Neutrophil (primary cell): ENCODE results near the gene NBAS.
"Not testable (repeated sequence)": the region's sequence is repeated elsewhere in the genome, so short reads cannot be mapped to it uniquely, and the experiment has no call there.

Experiments
- H3K27ac ChIP-seq: fragments of 200-600 bp; sonication (generic); 2 replicates; pipeline ENCODE4 v1.5.1; 2016; ENCODE audit warnings: mild to moderate bottlenecking, moderate library complexity
- H3K27me3 ChIP-seq: fragments of 200-600 bp; sonication (generic); 2 replicates; pipeline ENCODE4 v1.6.0; 2016; ENCODE audit warnings: mild to moderate bottlenecking
- H3K36me3 ChIP-seq: fragments of 200-600 bp; sonication (generic); 2 replicates; pipeline ENCODE4 v1.5.1; 2017
- H3K4me1 ChIP-seq, 2 experiments: fragments of 200-600 bp in 1 of 2; sonication (generic) in 1 of 2; 1 replicate in 1 of 2; 2 replicates in 1 of 2; pipeline versions ENCODE4 v1.5.1 to v1.6.1; 2013 to 2016; ENCODE audit warnings: low read depth in 1 of 2, low read length in 1 of 2, mild to moderate bottlenecking in 1 of 2, moderate library complexity in 1 of 2; ENCODE audit not compliant: control insufficient read depth in 1 of 2, insufficient read depth in 1 of 2
- H3K4me3 ChIP-seq, 2 experiments: fragments of 200-600 bp in 1 of 2; sonication (generic) in 1 of 2; 1 replicate in 1 of 2; 2 replicates in 1 of 2; pipeline ENCODE4 v1.5.1; 2013 to 2016; ENCODE audit warnings: low read depth in 1 of 2, low read length in 1 of 2, mild to moderate bottlenecking in 1 of 2, moderate library complexity in 1 of 2
- H3K9me3 ChIP-seq: fragments of 200-600 bp; sonication (generic); 2 replicates; pipeline ENCODE4 v1.5.1; 2016
- TF ChIP-seq, protein P1 (sequence below): fragments of 200-600 bp; sonication (generic); IDR thresholded peaks from 2 replicates; pipeline ENCODE4 v1.5.1; 2016; ENCODE audit warnings: antibody characterized with exemption

The NBAS gene

DNA sequence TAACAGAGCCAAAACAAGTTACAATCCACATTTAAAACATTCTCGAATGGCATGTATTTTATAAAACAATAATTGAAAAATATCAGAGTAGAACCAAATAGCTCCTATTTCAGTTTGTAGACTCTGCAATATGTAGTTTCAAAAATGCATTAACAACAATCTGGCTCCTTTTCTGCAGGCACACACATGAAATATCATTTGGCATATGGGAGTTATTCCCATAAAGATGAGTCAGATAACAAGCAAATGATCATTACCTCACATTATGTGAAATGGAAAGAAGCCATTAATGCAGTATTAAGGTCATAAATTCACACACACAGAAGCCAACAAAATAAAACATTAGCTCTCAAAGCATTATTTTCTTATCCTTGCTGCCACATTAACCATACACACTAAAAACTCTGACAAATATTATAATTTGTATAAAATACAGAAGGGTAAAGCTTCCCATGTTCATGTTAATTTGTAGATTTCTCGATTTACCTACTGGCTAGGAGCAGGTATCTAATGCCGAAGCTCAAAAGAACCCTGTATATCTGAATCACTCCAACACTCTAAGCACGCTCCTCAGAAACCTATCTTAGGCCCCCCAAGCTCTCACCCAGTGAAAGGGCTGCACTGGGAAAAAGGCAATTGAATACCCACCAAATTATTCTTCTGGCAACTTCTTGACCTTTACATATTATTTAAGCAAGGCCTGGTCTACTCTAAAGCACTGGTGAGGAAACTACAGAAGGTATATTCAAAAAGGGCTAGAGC lies 13.8 kb downstream of the NBAS start:
- no peaks in the 10 kb centered on the region for H3K4me1 ChIP-seq
- no peaks in the 10 kb centered on the region for H3K9me3 ChIP-seq
- TF ChIP-seq, protein P1, sequence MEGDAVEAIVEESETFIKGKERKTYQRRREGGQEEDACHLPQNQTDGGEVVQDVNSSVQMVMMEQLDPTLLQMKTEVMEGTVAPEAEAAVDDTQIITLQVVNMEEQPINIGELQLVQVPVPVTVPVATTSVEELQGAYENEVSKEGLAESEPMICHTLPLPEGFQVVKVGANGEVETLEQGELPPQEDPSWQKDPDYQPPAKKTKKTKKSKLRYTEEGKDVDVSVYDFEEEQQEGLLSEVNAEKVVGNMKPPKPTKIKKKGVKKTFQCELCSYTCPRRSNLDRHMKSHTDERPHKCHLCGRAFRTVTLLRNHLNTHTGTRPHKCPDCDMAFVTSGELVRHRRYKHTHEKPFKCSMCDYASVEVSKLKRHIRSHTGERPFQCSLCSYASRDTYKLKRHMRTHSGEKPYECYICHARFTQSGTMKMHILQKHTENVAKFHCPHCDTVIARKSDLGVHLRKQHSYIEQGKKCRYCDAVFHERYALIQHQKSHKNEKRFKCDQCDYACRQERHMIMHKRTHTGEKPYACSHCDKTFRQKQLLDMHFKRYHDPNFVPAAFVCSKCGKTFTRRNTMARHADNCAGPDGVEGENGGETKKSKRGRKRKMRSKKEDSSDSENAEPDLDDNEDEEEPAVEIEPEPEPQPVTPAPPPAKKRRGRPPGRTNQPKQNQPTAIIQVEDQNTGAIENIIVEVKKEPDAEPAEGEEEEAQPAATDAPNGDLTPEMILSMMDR: no peak
- H3K27ac ChIP-seq: no peak overlapping the region
- no peaks in the 10 kb centered on the region for H3K27me3 ChIP-seq
- no peaks in the 10 kb centered on the region for H3K36me3 ChIP-seq
- H3K4me3 ChIP-seq: no peak overlapping the region

DNA sequence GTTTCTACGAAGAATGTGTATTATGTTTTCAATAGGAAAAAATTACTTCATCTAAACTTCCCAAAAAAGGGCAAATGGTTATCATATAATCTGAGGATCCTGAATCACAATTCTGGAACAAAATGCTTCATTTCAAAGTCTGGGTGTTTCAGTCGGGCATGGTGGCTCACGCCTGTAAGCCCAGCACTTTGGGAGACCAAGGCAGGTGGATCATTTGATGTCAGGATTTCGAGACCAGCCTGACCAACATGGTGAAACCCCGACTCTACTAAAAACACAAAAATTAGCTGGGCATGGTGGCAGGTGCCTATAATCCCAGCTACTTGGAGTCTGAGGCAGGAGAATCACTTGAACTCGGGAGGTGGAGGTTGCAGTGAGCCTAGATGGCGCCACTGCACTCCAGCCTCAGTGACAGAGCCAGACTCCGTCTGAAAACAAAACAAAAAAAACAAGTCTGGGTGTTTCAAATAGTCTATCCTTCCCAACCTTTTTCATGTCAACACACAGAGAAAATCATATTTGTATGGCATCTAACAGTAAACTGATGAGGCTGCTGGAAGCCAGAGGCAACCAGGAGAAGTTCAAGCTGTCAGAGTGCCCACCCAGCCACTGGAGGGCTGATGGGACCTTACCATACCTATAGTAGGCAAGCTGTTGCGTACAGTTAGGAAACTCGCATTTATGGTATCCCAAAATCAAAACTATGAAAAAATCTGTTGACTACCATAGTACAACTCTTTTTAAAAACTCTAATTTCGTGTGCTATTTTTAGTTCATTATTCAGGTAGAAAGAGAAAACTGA lies 14.6 kb downstream of the NBAS start:
- no peaks in the 10 kb centered on the region for H3K27me3 ChIP-seq
- H3K4me1 ChIP-seq: no peaks in the 10 kb centered on the region
- H3K27ac ChIP-seq: no peak overlapping the region
- no peaks in the 10 kb centered on the region for H3K9me3 ChIP-seq
- H3K36me3 ChIP-seq: no peaks in the 10 kb centered on the region
- TF ChIP-seq, protein P1: no peak
- H3K4me3 ChIP-seq: no peak overlapping the region

DNA sequence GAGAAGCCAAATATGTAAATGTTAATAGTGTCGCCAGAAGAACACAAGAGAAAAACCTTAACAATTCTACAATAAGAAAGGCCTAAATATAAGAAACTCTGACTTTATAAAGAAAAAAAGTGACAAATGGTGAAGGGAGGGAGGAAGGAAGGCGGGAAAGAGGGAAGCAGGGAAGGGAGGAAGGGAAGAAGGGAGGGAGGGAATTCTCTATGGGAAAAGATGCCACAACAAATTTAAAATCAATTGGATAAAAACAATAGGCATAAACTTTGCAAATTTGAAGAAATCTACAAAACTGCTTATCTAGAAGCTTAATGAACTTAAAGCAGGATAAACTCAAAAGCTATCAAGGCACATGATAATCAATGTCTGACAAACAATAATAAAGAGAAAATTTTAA lies 16.9 kb downstream of the NBAS start:
- no peaks in the 10 kb centered on the region for H3K36me3 ChIP-seq
- no peak overlapping the region for H3K4me3 ChIP-seq
- H3K27me3 ChIP-seq: no peaks in the 10 kb centered on the region
- no peaks in the 10 kb centered on the region for H3K4me1 ChIP-seq
- TF ChIP-seq, protein P1: no peak
- no peaks in the 10 kb centered on the region for H3K9me3 ChIP-seq
- H3K27ac ChIP-seq: no peak overlapping the region

DNA sequence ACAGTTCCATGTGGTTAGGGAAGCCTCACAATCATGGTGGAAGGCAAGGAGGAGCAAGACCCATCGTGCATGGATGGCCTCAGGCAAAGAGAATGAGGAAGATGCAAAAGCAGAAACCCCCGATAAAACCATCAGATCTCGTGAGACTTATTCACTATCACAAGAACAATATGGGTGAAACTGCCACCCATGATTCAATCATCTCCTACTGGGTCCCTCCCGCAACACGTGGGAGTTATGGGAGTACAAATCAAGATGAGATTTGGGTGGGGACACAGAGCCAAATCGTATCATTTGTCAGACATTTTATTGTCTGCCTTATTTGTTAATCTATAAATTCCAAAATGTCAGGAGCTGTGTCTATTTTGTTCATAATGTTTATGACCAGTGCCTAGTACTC lies 17.6 kb downstream of the NBAS start:
- Histone ChIP-seq H3K4me1 (no peaks in the 10 kb centered on the region), H3K36me3 (no peaks in the 10 kb centered on the region), H3K27ac (no peak overlapping the region), H3K4me3 (no peak overlapping the region), H3K27me3 (no peaks in the 10 kb centered on the region), H3K9me3 (no peaks in the 10 kb centered on the region)
- TF ChIP-seq, protein P1: no peak

DNA sequence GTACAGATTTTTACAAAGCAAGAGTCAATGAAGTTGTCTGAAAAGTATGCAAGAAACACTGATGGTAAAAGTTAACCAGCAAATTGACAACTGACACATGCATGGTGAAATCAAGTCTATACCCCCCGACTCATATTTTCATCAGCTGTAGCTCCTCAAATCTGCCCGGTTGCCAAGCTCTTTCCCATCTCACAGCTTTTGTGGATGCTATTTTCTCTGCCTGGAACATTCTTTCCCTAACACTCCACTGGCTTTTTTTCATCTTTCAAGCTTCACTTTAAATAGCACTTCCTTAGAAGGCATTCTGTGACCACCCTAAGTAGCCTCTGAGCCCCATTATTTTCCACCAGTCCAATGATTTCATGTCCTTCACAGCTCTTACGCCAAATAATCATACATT lies 18.1 kb downstream of the NBAS start:
- H3K4me1 ChIP-seq: no peaks in the 10 kb centered on the region
- H3K27ac ChIP-seq: no peak overlapping the region
- no peak overlapping the region for H3K4me3 ChIP-seq
- no peaks in the 10 kb centered on the region for H3K9me3 ChIP-seq
- no peaks in the 10 kb centered on the region for H3K27me3 ChIP-seq
- TF ChIP-seq, protein P1: no peak
- no peaks in the 10 kb centered on the region for H3K36me3 ChIP-seq

DNA sequence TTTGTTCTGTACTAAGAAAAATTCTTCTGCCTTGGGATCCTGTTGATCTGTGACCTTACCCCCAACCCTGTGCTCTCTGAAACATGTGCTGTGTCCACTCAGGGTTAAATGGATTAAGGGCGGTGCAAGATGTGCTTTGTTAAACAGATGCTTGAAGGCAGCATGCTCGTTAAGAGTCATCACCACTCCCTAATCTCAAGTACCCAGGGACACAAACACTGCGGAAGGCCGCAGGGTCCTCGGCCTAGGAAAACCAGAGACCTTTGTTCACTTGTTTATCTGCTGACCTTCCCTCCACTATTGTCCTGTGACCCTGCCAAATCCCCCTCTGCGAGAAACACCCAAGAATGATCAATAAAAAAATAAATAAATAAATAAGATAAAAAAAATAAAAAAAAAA lies 18.9 kb downstream of the NBAS start:
- H3K4me3 ChIP-seq, H3K27me3 ChIP-seq, H3K27ac ChIP-seq, H3K4me1 ChIP-seq, H3K36me3 ChIP-seq, H3K9me3 ChIP-seq: not testable (repeated sequence)

DNA sequence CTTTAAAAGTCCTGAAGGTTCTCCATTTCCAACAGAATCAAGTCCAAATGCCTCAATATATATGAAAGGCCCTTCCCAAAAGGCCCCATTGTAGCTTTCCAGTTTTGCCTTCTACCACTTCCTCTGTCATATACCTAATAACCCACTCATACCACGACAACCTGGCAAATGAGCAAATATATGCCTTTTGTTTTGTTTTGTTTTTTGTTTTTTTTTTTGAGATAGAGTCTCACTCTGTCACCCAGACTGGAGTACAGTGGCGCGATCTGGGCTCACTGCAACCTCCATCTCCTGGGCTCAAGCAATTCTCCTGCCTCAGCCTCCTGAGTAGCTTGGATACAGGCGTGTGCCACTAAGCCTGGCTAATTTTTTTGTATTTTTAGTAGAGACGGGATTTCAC lies 20.6 kb downstream of the NBAS start:
- not testable (repeated sequence) for H3K27ac ChIP-seq, H3K4me3 ChIP-seq, H3K27me3 ChIP-seq, H3K9me3 ChIP-seq, H3K36me3 ChIP-seq, H3K4me1 ChIP-seq
